ENCODE results near the gene ITGB6. TPM values are rescaled to one million over a fixed set of nuclear protein-coding genes. Genes with fewer than 3 reads are reported as not detected.
"Not testable (repeated sequence)": the region's sequence is repeated elsewhere in the genome, so short reads cannot be mapped to it uniquely, and the experiment has no call there.

Gene ITGB6
- total RNA-seq, 3 donors from 2014 or later (not counting 1 experiment from before 2014, with no cell fraction given), result not detected

- H3K4me3 Mint-ChIP-seq, result peak overlapping the region; percentile 55
- DNase-seq, result peak in 1 of 2 donors; percentile 12
Measured at GRCh38 chr2:160197587-160197986, 2.5 kb downstream of the ITGB6 start.

GRCh38 chr2:160194946-160195345 lies 5.1 kb downstream of the ITGB6 start:
- H3K36me3 Mint-ChIP-seq, result no peaks in the 10 kb centered on the region
- no peaks in the 10 kb centered on the region for H3K36me3 ChIP-seq (ENCODE audit: control insufficient read depth, insufficient read depth, low read length)
- H3K4me3 ChIP-seq (ENCODE audit: low read length), result no peak overlapping the region
- peak in 1 of 3 donors; percentile 73 for ATAC-seq
- intact Hi-C loops (cut with micrococcal nuclease), result no loop called here
- H3K4me1 Mint-ChIP-seq, result peaks cover 29 to 39% of the 10 kb centered on the region in 2 donors
- no peaks in the 10 kb centered on the region for H3K9me3 Mint-ChIP-seq
- WGBS (ENCODE audit: insufficient coverage), result 46% methylated on average over 5 of the region's 5 CpGs
- no peaks in the 10 kb centered on the region for H3K9me3 ChIP-seq (ENCODE audit: control insufficient read depth, insufficient read depth, low read length)
- H3K4me1 ChIP-seq (ENCODE audit: control insufficient read depth, insufficient read depth, low read length), result peaks cover 16% of the 10 kb centered on the region
- TF ChIP-seq, protein P1, sequence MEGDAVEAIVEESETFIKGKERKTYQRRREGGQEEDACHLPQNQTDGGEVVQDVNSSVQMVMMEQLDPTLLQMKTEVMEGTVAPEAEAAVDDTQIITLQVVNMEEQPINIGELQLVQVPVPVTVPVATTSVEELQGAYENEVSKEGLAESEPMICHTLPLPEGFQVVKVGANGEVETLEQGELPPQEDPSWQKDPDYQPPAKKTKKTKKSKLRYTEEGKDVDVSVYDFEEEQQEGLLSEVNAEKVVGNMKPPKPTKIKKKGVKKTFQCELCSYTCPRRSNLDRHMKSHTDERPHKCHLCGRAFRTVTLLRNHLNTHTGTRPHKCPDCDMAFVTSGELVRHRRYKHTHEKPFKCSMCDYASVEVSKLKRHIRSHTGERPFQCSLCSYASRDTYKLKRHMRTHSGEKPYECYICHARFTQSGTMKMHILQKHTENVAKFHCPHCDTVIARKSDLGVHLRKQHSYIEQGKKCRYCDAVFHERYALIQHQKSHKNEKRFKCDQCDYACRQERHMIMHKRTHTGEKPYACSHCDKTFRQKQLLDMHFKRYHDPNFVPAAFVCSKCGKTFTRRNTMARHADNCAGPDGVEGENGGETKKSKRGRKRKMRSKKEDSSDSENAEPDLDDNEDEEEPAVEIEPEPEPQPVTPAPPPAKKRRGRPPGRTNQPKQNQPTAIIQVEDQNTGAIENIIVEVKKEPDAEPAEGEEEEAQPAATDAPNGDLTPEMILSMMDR (IDR thresholded peaks at IDR 0.05), result no peak
- no peak overlapping the region for H3K4me3 Mint-ChIP-seq
- H3K27me3 ChIP-seq (ENCODE audit: control insufficient read depth, insufficient read depth, low read length), result no peaks in the 10 kb centered on the region
- H3K27me3 Mint-ChIP-seq (ENCODE audit: low read depth in 2 of 2), result peaks cover 0 to 16% of the 10 kb centered on the region in 2 donors
- H3K27ac Mint-ChIP-seq, result no peak overlapping the region
- DNase-seq, result no peak
- no peak overlapping the region for H3K27ac ChIP-seq (ENCODE audit: low read length)

More at GRCh38 chr2:160197587-160197986, 2.5 kb downstream of the ITGB6 start:
- Histone ChIP-seq H3K4me1 (ENCODE audit: control insufficient read depth, insufficient read depth, low read length) (peaks cover 16% of the 10 kb centered on the region), H3K27ac (ENCODE audit: low read length) (no peak overlapping the region), H3K36me3 (ENCODE audit: control insufficient read depth, insufficient read depth, low read length) (no peaks in the 10 kb centered on the region), H3K9me3 (ENCODE audit: control insufficient read depth, insufficient read depth, low read length) (no peaks in the 10 kb centered on the region), H3K27me3 (ENCODE audit: control insufficient read depth, insufficient read depth, low read length) (no peaks in the 10 kb centered on the region), H3K4me3 (ENCODE audit: low read length) (no peak overlapping the region)
- 25% methylated on average over 2 of the region's 2 CpGs for WGBS (ENCODE audit: insufficient coverage)
- Mint-ChIP-seq H3K27ac (peak overlapping the region; percentile 16 to 51), H3K27me3 (ENCODE audit: low read depth in 2 of 2) (peaks cover 0 to 1% of the 10 kb centered on the region in 2 donors), H3K36me3 (peaks cover 6% of the 10 kb centered on the region), H3K9me3 (peaks cover 4 to 7% of the 10 kb centered on the region in 2 donors), H3K4me1 (peaks cover 39 to 49% of the 10 kb centered on the region in 2 donors)
- peak; percentile 70 to 89 (median 86) for ATAC-seq
- intact Hi-C loops (cut with micrococcal nuclease), result no loop called here
- TF ChIP-seq, protein P1 (IDR thresholded peaks at IDR 0.05), result no peak

GRCh38 chr2:160194351-160194750 lies 5.7 kb downstream of the ITGB6 start:
- TF ChIP-seq, protein P1 (IDR thresholded peaks at IDR 0.05), result no peak
- intact Hi-C loops (cut with micrococcal nuclease), result no loop called here
- Histone ChIP-seq H3K27me3 (ENCODE audit: control insufficient read depth, insufficient read depth, low read length) (no peaks in the 10 kb centered on the region), H3K27ac (ENCODE audit: low read length) (no peak overlapping the region), H3K4me1 (ENCODE audit: control insufficient read depth, insufficient read depth, low read length) (peaks cover 16% of the 10 kb centered on the region), H3K36me3 (ENCODE audit: control insufficient read depth, insufficient read depth, low read length) (no peaks in the 10 kb centered on the region), H3K4me3 (ENCODE audit: low read length) (no peak overlapping the region), H3K9me3 (ENCODE audit: control insufficient read depth, insufficient read depth, low read length) (no peaks in the 10 kb centered on the region)
- Mint-ChIP-seq H3K36me3 (no peaks in the 10 kb centered on the region), H3K4me3 (no peak overlapping the region), H3K4me1 (peaks cover 29 to 39% of the 10 kb centered on the region in 2 donors), H3K27ac (no peak overlapping the region), H3K27me3 (ENCODE audit: low read depth in 2 of 2) (peaks cover 0 to 16% of the 10 kb centered on the region in 2 donors), H3K9me3 (no peaks in the 10 kb centered on the region)
- WGBS (ENCODE audit: insufficient coverage), result no CpG with 5 or more reads among the region's 2 CpGs
- ATAC-seq (no peak), DNase-seq (no peak)

GRCh38 chr2:160181146-160181836 lies 18.8 kb downstream of the ITGB6 start:
- H3K27ac ChIP-seq (ENCODE audit: low read length); H3K36me3 Mint-ChIP-seq; ATAC-seq; H3K27me3 ChIP-seq (ENCODE audit: control insufficient read depth, insufficient read depth, low read length); H3K4me1 Mint-ChIP-seq; H3K9me3 ChIP-seq (ENCODE audit: control insufficient read depth, insufficient read depth, low read length); H3K9me3 Mint-ChIP-seq; H3K27me3 Mint-ChIP-seq (ENCODE audit: low read depth in 2 of 2); H3K27ac Mint-ChIP-seq; H3K4me3 ChIP-seq (ENCODE audit: low read length); intact Hi-C loops (cut with micrococcal nuclease); H3K4me3 Mint-ChIP-seq; H3K36me3 ChIP-seq (ENCODE audit: control insufficient read depth, insufficient read depth, low read length); H3K4me1 ChIP-seq (ENCODE audit: control insufficient read depth, insufficient read depth, low read length): not testable (repeated sequence)
- DNase-seq, result peak in 1 of 2 donors; percentile 60
- 56% methylated on average over 10 of the region's 11 CpGs for WGBS (ENCODE audit: insufficient coverage)

DNA sequence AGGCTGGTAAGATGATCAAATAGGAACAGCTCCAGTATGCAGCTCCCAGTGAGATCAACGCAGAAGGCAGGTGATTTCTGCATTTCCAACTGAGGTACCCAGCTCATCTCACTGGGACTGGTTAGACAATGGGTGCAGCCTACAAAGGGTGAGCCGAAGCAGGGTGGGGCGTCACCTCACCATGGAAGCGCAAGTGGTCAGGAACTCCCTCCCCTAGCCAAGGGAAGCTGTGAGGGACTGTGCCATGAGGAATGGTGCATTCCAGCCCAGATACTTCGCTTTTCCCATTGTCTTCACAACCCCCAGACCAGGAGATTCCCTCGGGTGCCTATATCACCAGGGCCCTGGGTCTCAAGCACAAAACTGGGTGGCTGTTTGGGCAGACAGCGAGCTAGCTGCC lies 19.4 kb downstream of the ITGB6 start:
- not testable (repeated sequence) for H3K27ac Mint-ChIP-seq

More for the DNA sequence above, 19.4 kb downstream of the ITGB6 start:
- ATAC-seq; H3K9me3 ChIP-seq (ENCODE audit: control insufficient read depth, insufficient read depth, low read length); H3K4me3 ChIP-seq (ENCODE audit: low read length); H3K9me3 Mint-ChIP-seq; H3K4me1 ChIP-seq (ENCODE audit: control insufficient read depth, insufficient read depth, low read length); DNase-seq; H3K36me3 Mint-ChIP-seq; H3K27ac ChIP-seq (ENCODE audit: low read length); H3K36me3 ChIP-seq (ENCODE audit: control insufficient read depth, insufficient read depth, low read length); H3K27me3 Mint-ChIP-seq (ENCODE audit: low read depth in 2 of 2); H3K4me1 Mint-ChIP-seq; H3K27me3 ChIP-seq (ENCODE audit: control insufficient read depth, insufficient read depth, low read length); intact Hi-C loops (cut with micrococcal nuclease); H3K4me3 Mint-ChIP-seq: not testable (repeated sequence)
- WGBS (ENCODE audit: insufficient coverage), result 92% methylated on average over 7 of the region's 7 CpGs
